GM18505 (cell line): ENCODE data around the gene QKI.

Experiments used
- ATAC-seq: cut with Tn5 transposase; IDR thresholded peaks from one replicate; pipeline ENCODE4 v1.9.1; 2021; ENCODE audit not compliant: unreplicated experiment
- POLR2A ChIP-seq: IDR thresholded peaks from 4 replicates; pipeline ENCODE4 v1.6.1; 2011; ENCODE audit warnings: borderline replicate concordance; ENCODE audit not compliant: insufficient read depth, insufficient read length; ENCODE audit errors: extremely low read depth

QKI gene

DNA sequence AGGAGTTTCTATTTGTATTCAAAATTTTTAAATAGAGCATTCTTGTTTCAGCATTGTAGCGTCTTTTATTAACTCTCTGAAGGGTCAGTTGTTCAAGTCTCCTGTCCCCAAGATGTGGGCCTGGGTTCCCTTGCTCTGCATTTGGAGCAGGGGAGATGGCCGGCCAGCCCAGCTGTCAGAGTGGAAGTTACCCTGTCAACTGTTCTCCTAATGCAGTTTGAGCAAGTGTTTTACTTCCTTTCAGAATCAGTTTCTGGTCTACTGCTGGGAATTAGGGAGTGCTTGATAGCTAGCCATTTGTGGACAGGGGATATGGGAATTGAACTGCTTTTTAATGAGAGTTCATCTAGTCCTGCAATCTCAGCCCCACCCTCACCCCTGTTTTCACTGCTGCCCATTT, 116.6 kb downstream of the QKI start:
- TF ChIP-seq POLR2A, result no peak
- no peak for ATAC-seq

DNA sequence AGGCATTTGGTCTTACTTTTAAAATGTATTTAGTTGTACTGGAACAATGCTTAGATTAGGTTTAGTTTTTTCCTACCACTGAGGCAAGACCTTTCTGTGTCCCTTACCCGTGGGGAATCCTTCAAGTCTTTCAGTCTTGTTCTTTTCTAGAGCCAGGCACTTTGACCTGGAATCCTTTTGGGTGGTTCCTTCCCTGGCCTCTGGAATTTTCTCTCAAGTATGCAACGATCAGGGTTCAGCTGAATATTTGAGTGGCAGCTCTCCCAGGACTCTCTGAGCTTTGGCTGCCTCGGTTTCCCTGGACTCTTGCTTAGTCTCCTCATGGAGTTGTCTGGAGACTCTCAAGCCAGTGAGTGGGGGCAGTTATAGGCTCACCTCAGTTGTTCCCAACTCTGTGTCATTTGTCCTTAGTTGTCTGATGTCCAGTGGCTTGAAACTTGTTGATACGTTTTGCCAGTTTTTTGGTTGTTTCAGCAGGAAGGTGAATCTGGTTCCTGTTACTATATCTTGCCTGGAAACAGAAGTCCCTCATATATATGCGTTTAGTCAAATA, 118.1 kb downstream of the QKI start:
- no peak for ATAC-seq

DNA sequence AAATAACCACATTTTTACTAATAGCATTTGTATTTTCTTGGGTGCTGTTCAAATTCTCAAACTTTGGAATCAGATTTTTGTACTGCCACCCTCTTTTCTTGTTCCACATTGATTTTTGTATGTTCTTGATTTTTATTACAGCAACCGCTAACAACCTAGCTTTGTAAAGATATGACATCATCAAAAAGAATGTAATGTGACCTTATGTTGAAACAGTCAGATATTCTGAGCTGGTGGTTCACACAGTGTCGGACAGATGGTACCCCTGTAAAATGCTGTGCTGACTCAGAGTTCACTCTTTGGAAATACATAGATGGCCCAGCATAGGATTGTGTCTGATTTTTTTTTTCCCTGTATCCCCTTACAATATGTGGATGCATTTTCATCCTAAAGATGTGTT, 118.9 kb downstream of the QKI start:
- ATAC-seq, result no peak
- TF ChIP-seq POLR2A, result no peak

More for the DNA sequence above, 118.1 kb downstream of the QKI start:
- no peak for TF ChIP-seq POLR2A

DNA sequence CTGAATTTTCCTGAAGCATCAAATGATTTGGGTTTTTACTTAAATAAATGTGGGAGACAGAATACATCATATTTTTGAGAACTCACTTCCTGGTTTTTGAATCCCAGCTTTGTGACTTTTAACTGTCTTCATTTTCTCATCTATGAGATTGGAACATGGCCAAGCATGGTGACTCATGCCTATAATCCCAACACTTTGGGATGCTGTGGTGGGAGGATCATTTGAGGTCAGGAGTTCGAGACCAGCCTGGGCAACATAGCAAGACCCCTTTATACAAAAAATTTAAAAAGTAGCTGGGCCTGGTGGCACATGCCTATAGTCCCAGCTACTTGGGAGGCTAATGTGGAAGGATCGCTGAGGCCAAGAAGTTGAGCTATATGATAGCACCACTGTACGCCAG, 122.3 kb downstream of the QKI start:
- TF ChIP-seq POLR2A, result no peak
- ATAC-seq, result no peak

DNA sequence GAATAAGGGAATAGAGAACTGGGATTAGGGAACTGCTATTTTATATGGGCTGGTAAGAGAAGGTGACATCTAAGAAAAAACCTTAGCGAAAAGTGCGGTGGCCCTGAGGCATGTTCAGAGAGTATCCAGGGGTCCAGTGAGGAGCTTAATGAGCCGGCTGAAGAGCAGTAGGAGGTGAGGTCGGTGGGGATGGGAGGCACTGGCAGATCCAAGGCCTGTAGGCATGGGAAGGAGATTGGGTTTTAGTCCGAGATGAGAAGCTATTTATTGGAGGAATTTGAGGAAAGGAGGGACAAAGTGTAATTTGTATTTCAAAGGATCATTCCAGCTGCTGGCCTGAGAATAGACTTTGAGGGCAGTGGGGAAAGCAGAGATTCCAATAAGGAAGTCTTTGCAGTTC, 123.8 kb downstream of the QKI start:
- no peak for TF ChIP-seq POLR2A
- ATAC-seq, result no peak

DNA sequence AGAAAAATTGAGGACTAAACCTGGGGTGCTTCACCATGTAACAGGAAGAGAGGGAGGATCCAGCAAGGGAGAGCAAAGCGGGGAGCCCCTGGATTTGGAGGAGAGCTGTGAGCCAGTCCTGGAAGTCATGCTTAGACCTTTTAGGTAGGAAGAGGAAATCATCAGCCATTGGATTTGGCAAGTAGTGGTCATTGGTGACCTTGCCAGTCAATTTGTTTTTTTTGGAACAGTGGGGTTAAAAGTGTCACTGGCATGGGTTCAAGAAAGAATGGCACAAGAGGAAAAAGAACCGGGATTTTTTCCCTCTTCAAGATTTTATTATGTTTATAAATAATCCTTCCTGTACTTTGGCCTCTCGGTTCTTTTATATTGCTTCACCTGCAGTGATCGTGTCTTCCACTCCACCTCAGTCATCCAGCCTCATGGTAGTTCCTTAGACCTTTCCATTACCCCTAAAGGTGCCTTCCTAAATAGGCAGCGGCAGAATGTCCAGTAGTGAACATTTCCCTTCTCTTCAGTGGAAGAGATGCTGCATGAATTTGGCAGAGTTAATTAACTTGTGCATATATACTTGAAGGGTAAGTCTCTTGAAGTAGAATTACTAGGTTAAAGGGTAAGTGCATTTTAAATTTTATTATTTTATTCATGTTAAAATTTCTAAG, 124.7 kb downstream of the QKI start:
- TF ChIP-seq POLR2A, result no peak
- no peak for ATAC-seq

DNA sequence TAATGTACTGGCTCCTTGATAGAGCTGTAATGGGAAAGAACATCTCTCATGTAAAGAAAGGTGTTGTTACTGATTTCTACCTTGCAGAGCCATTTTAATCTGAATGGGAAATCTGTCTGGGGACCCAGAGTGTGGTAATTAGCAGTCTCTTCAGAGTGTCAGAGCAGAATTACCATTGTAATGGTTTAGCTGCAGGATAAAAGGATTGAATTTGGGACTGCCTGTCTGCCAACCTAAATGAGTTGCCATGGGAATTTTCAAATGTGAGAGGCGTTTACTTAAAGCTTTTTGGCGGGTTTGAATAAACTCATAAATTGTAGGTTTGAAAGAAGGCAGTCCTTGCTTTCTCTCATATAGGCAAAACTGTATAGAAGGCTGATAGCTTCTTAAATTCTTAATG, 128.8 kb downstream of the QKI start:
- no peak for TF ChIP-seq POLR2A
- ATAC-seq, result no peak

DNA sequence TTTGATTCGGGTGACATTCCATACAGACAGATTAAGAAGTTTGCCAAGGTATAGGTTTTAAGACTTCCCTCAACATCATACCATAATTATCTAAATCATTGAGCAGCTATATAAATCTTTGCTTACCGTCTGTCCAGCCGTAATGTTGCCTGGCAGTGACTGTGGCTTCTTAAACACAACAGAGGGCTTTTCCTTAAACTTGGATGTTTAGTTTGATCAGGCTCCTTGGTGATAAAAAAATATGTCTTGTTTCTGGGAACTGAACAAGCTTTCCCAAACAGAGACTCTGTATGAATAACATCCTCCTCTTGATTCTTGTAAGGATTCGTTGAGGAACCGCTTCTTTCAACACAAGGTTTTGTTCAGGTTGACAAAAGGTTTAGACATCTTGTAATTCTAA, 130.9 kb downstream of the QKI start:
- no peak for TF ChIP-seq POLR2A
- no peak for ATAC-seq

DNA sequence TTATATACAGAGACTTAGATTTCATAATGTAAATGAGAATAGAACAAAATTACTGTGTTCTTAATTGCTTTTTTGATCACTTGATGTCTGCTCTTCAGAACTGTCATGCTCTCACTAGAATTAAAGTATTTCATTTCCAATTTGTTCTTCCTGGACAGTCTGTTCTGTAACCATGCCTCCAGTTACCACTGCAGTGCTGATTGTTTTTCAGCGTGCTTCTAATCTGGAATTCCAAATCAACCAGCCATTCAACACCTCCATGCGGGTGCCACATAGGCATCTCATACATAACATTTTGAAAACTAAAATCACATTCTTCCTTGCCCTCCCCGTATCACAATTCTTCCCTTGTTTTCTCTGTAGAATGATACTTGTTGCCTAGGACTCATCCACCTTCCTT, 132.8 kb downstream of the QKI start:
- ATAC-seq, result no peak
- no peak for TF ChIP-seq POLR2A

DNA sequence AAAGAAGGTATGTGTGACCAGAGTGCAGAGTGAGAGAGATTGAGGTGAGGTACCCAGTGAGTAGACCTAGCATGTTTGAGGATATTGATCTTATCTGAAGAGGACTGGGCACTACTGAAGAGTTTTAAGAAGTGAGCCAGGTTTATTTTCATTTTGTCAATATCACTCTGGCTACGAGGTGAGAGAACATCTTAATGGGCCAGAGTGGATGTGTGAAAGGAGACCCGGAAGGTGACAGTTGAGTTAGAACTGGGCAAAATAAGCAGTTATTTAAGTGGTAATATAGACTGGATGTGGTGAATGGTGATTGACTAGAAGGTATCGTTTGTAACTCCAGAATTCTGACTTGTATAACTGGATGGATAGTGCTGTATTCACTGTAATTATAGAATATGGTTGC, 134.1 kb downstream of the QKI start:
- no peak for TF ChIP-seq POLR2A
- no peak for ATAC-seq

DNA sequence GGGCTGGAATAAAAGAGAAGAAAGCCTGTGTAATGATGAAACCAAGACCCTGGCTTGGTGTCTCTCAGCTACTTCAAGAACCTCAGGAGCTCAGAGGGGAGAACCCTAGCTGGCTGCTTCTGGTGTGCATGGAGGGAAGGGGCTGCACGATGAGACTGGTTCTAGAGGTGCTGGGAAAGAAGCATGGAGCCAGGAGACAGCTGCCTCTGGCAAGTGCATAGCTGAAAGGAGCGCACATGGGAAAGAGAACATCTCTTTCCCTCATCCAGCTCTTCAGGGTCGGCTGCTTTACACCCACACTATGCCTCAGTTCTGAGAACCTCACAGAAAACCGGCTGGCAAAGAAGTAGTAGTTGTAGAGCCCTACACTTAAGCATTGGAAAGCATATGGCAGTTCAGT, 139.5 kb downstream of the QKI start:
- no peak for ATAC-seq
- TF ChIP-seq POLR2A, result no peak

DNA sequence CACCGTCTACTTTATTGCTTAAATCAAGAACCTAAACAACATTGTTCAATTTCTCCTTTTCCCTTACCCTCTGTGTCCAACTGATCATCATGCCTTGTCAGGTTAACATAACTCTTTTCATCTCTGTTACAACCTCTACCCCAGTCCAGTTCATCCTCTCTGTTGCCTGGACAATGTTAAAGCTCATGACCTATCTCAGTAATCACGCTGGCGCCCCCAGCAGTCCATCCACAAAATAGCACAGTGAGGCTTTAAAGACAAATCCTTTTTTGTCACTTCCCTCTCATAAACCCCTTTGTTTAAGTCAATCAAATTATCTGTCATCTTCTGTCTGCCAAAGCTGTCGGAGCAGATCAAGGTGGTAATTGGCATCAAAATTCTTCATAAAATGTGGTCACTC, 140.1 kb downstream of the QKI start:
- peak; percentile 57 for ATAC-seq
- no peak for TF ChIP-seq POLR2A

DNA sequence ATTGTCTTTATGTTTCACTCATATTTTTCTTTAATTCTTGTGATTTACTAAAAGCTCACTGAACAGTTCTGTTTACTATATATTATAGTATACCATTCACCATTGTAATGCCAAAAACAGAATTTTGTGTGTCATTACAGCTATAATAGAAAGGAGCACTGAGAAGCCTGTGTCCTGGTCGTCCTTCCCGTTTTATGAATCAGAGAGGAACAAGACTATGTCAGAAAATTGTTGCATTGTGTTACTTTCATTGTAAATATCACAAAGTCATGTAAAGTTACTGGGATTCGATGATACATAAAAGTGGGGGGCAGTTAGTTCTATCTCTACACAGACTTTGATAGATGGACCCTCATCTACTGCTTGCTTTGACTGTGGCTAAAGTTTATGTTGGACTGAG, 145.1 kb downstream of the QKI start:
- TF ChIP-seq POLR2A, result no peak
- ATAC-seq, result no peak

DNA sequence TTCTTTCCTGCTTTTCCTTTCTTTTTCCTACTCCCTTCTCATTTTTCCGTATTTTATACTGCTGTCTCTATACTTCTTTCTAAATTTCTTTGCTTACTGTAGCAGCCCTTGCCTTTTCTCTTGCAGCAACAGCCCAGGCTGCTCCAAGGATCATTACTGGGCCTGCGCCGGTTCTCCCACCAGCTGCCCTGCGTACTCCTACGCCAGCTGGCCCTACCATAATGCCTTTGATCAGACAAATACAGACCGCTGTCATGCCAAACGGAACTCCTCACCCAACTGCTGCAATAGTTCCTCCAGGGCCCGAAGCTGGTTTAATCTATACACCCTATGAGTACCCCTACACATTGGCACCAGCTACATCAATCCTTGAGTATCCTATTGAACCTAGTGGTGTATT, 148.8 kb downstream of the QKI start:
- no peak for ATAC-seq
- TF ChIP-seq POLR2A, result no peak

DNA sequence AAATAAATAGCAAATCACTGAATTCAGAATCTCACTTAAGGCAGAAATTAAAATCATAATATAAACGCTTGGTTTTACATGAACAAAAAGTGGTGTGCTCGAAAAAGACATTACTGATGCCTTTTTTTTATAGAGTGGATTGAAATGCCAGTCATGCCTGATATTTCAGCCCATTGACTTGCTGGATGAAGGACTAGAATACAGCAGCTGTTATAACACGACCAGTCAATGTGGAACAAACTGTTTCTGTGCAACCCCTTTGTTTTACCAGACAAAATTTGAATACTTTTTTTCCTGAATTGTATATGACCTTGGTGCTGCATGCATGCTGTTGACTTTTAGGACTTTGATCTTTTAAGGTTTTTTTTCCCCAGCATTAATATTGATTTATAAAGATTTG, 150.0 kb downstream of the QKI start:
- no peak for ATAC-seq
- no peak for TF ChIP-seq POLR2A
